Myocyte (in vitro differentiated cells): ENCODE results near the gene OR2M2. TPM values are rescaled to one million over a fixed set of nuclear protein-coding genes. Genes with fewer than 3 reads are reported as not detected.

Experiments used
- DNase-seq: peaks from one replicate; pipeline ENCODE4 v3.0.0-alpha.2; 2012; ENCODE audit warnings: low read depth
- polyA plus RNA-seq: library from polyadenylated mRNA; unstranded; fragments of >200 nt; gene quantifications from one replicate; pipeline ENCODE4 v1.2.1, GENCODE V29; 2012; ENCODE audit warnings: missing spikeins
- total RNA-seq: library from RNA; depleted of rRNA; stranded (reverse); fragments of >200 nt; gene quantifications from 2 replicates; pipeline ENCODE4 v1.2.3, GENCODE V29; 2014

The OR2M2 gene, protein sequence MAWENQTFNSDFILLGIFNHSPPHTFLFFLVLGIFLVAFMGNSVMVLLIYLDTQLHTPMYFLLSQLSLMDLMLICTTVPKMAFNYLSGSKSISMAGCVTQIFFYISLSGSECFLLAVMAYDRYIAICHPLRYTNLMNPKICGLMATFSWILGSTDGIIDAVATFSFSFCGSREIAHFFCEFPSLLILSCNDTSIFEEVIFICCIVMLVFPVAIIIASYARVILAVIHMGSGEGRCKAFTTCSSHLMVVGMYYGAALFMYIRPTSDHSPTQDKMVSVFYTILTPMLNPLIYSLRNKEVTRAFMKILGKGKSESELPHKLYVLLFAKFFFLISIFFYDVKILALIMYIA
- total RNA-seq, result not detected in 2 replicates
- not detected for polyA plus RNA-seq

DNA sequence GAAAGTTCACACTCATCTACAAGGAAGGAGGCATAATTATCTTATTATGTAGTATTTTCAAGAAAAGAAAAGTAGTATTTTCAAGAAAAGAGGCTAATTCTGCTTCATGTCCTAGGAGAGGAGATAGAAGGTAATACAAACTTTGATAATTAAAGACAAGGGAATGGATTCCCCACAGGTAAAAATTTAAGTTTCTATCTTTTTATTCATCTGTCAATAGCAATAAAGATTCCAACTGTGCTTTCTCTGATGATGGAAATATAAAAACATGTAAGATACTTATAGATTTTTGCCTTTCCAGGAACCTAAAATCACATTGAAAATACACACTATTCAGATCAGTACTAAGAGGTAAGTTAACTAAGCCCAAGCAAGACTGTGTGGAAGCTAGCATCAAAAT, at the start of gene OR2M2:
Gene OR2M2 (plus strand): TSS at position 301 of the 400 bp plus-strand sequence. CDS start 5,165 bp downstream, outside the sequence.
- DNase-seq, result no peak

DNA sequence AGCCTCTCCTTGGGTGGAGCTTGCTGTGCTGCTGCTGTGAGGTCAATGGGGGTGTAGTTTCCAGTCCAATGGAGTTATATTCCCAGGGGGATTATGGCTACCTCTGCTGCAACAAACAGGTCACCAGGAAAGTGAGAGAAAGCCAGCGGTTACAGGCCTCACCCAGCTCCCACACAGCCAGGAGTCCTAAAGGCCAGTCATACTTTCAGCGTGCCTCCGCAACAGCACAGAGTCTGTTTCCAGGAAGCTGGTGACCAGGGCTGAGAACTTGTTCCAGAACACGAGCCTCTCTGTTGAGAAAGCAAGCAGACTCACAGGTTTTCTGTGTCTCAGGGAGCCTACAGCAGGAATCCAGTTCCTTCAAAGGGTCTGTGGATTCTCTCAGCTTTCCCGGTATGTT, 47.0 kb upstream of the OR2M2 start:
- no peak for DNase-seq

DNA sequence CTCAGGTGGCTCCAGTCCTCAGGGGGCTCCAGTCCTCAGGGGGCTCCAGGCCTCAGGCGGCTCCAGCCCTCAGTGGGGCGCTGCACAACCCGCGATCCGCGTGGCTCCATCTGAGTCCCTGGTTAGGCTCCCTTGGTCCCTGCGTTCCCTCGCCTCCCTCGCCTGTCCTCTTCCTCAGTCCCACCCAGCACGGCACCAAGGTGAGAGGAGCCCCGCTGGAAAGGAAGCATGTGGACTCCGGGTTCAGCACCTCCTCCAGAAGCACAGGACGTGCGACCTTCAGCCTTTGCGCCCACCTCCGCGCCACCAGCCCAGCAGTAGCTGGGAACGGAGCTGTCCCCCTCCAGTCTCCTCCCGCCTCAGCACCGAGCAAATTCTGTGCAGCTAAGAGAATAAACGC, 37.8 kb upstream of the OR2M2 start:
- DNase-seq, result no peak

DNA sequence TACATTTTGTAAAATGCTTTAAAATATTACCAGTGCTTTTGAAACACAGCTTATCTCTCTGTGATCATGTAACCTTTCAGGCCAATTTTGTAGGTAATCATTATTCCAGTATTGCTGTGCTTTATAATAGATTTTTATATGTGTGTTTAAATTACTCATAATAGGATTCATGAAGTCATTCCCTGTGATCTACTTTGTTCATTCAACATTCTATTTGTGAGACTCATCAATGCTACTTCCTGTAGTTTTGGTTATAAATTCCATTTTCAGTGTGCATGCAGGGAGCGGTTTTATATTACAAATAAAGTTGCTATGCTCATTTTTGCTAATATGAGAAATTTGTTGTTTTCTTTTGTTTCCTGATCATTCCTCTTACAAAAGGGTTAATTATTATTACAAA, 33.8 kb upstream of the OR2M2 start:
- no peak for DNase-seq

DNA sequence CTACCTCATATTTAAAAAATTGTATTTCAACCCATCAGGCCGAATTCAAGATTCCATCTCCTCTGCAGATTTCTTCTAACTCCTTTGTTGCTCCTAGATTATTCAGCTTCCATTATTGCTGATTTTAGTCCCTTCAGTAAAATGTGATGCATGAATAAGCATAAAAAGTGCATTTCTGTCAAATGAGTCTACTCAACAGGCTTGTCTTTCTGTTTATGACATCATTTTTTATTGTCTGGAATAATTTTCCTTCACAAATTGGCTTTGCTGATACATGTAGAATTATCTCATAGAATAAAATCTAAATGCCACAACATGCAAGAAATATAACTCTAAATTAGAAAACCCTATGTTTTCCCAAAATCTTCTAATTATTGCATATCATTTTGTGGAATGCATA, 31.3 kb upstream of the OR2M2 start:
- DNase-seq, result no peak

DNA sequence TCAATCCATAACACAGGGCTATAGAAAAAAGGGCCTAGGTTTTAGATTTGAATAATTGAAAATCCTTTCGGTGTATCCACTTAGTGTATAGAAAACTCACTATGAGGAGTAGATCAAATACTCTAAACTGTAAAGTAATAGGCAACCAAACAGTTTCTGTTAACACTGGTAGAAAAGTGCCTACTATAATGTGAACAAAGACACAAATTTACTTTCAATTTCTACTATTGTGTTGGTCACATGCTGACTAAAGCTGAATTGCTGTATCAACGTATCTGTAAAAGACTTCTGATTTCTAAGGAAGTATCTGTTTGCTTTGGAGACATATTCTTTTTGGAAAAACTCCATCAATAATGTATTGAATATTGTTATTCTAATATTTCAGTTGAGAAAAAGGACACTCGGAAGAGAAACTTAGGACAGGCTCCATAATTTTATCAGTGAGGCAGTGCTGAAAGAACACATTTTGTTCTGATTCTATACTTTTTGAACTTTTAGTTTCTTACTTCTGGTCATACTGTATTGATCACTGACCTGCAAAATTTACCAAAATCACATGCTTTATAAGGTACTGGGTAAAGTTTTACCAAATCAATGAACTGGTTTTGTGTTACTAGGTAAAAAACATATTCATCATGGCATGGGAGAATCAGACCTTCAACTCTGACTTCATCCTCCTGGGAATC, 30.0 kb upstream of the OR2M2 start, which contains the start of gene OR2M5:
Gene OR2M5 (plus strand): TSS at position 636 of the 686 bp plus-strand sequence. CDS start 0 bp downstream, at position 636.
- DNase-seq, result no peak

DNA sequence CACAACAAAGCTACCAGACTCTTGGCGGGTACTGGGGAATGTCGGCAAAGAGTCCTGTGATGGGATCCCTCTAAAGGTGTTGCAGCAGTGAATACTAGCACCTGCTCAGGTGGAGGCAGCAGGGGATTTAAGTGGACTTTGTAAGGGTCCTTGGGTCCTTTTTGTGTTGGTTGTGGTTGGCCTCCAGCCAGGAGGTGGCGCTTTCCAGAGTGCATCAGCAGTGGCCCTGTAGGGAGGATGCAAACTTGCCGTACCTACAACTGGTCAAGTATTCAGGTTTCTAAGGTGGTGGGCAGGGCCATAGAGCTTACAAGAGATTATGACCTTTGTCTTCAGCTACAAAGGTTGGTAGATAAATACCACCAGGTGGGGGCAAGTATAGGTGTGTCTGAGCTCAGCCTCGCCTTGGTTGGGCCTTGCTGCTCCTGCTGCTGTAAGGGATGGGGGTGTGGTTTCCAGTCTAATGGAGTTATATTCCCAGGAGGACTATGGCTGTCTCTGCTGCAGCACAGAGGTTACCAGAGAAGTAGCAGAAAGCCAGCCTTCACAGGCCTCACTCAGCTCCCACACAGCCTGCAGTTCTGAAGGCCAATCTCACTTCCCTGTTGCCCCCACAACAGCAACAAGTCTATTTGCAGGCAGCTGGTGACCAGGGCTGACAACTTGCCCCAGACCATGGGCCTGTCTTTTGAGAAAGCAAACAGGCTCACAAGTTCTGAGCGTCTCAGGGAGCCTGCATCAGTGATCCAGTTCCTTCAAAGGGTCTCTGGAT, 22.4 kb upstream of the OR2M2 start:
- no peak for DNase-seq

DNA sequence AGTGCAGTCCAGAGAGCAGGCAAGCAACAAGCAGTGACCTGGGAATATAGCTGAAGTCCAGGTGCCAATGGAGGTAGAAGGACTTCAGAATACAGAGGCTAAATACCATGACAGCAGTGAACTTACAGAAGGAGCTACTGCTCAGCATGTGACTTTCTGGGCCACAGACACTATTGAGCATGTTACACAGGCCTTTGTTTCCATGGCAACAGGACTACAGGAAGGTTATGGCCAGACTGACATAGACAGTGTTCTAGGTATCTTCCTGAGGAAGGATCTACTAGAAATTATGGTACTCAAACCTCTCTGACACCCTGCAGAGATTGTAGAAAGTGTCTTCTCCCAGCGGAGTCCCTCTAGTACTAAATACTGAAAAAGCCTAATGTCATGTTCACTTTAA, 18.7 kb upstream of the OR2M2 start:
- DNase-seq, result no peak

DNA sequence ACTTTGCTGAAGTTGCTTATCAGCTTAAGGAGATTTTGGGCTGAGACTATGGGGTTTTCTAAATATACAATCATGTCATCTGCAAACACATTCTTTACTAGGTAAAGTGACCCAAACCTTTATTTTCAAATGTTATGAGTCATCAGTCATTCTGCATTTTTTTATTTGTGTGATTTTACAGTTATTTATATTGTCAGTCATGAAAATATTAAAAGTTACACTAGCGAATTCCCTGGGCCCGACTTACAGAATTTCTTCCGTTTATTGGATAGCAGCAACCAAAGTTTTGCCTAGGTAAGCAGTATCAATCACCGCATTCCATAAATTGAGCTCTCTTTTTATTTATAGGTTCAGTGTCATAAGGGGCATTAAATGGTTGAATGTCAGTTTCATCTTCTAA, 15.9 kb upstream of the OR2M2 start:
- no peak for DNase-seq

DNA sequence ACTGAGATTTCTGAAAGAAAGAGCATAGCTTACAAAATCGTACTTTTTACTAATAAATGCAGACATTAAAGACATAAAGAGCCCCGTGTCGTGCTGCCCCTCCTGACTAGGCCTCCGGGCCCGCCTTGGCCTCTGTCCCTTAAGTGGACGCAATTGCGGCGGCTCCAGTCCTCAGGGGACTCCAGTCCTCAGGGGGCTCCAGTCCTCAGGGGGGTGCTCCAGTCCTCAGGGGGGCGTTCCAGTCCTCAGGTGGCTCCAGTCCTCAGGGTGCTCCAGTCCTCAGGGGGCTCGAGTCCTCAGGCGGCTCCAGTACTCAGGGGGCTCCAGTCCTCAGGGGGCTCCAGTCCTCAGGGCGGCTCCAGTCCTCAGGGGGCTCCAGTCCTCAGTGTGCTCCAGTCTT, 10.6 kb upstream of the OR2M2 start:
- DNase-seq, result no peak

DNA sequence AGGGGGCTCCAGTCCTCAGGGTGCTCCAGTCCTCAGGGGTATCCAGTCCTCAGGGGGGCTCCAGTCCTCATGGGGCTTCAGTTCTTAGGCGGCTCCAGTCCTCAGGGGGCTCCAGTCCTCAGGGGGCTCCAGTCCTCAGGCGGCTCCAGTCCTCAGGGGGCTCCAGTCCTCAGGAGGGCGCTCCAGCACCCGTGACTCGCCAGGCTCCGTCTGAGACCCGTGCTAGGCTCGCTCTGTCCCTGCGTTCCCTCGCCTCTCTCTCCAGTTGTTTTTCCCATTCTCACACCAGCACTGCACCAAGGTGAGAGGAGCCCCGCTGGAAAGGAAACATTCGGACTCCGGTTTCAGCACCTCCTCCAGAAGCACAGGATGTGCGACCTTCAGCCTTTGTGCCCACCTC, 9.4 kb upstream of the OR2M2 start:
- DNase-seq, result no peak

DNA sequence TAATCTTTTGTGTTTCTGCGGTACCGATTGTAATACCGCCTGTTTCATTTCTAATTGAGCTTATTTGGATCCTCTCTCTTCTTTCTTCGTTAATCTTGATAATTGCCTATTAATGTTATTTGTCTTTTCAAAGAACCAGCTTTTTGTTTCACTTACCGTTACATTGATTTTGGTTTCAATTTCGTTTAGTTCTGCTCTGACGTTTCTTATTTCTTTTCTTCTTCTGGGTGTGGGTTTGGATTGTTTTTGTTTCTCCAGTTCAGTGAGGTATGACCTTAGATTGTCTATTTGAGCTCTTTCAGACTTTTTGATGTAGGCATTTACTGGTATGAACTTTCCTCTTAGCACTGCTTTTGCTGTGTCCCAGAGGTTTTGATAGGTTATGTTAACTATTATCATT, 9.4 kb downstream of the OR2M2 start:
- no peak for DNase-seq

DNA sequence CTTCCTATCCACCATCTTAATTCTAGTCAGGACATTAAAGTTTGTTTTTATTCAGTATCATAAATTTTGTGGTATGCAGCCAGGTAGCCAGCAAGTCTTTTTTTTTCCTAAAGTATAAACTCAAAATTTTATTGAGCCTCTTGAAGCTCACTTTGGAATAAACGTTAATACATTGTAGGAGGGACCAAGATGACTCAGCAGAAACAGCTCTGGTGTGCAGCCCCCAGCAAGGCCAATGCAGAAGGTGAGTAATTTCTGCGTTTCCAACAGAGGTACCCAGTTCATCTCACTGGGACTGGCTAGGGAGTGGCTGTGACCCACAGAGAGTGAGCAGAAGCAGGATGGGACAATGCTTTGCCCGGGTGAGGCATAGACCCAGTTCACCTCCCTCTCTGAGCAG, 12.7 kb downstream of the OR2M2 start:
- DNase-seq, result no peak

DNA sequence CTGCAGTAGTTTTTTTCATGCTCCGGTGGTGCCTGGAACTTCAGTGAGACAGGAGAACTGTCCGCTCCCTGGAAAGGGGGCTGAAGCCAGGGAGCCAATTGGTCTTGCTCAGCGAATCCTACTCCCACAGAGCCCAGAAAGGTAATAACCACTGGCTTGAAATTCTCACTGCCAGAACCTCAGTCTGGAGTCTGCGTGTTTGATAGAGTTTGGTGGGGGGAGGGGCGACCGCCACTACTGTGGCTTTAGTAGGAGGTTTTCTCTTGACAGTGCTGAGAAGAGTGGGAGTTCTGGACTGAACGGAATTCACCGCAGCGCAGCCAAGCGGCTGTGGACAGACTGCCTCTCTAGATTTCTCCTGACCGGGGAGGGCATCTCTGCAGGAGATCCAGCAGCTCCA, 14.4 kb downstream of the OR2M2 start:
- DNase-seq, result no peak

DNA sequence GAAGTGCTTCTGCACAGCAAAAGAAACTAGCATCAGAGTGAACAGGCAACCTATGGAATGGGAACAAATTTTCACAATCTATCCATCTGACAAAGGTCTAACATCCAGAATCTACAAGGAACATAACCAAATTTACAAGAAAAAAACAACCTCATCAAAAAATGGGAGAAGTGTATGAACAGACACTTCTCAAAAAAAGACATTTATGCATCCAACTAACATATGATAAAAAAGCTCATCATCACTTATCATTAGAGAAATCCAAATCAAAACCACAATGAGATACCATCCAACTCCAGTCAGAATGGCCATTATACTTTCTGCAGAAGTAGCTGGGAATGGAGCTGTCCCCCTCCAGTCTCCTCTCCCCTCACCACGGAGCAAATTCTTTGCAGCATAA, 19.5 kb downstream of the OR2M2 start:
- DNase-seq, result no peak

DNA sequence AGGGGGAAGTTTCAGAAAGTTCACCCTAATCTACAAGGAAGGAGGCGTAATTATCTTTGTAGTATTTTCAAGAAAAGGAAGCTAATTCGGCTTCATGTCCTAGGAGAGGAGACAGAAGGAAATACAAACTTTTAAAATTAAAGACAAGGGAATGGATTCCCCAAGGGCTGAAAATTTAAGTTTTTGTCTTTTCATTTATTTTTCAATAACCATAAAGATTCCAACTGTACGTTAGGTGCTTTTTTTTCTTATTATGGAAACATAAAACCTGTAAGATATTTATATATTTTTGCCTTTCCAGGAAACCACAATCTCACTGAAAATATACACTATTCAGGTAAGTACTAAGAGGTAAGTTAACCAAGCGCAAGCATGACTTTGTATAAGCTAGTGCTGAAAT, 22.3 kb downstream of the OR2M2 start, which contains the start of gene OR2M3:
Gene OR2M3 (plus strand): TSS at position 301 of the 400 bp plus-strand sequence. CDS start 5,803 bp downstream, outside the sequence.
- no peak for DNase-seq

DNA sequence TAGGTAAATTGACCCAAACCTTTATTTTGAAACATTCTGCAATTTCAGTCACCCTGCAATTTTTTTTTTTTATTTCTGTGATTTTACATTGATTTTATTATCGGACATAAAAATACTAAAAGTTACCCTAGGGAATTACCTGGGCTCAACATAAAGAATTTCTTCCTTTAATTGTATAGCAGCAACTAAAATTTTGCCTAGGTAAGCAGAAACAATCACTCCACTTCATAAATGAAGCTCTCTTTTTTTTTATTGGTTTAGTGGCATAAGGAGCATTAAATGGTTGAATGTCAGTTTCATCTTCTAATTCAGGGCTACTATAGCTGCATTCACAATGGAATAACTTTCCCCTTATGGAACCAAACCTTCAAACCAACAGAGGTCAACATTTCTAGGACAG, 41.3 kb downstream of the OR2M2 start:
- DNase-seq, result no peak

DNA sequence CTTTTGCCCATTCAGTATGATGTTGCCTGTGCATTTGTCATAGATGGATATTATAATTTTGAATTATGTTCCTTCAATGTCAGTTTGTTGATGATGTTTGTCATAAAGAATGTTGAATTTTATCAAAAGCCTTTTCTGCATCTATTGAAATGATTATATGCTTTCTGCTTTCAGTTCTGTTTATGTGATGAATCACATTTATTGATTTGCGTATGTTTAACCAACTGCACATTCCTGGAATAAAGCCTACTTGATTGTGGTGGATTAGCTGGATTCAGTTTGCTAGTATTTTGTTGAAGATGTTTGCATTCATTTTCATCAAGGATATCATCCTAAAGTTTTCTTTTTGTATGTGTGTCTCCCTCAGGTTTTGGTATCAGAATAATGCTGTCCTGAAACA, 50.9 kb downstream of the OR2M2 start:
- no peak for DNase-seq

DNA sequence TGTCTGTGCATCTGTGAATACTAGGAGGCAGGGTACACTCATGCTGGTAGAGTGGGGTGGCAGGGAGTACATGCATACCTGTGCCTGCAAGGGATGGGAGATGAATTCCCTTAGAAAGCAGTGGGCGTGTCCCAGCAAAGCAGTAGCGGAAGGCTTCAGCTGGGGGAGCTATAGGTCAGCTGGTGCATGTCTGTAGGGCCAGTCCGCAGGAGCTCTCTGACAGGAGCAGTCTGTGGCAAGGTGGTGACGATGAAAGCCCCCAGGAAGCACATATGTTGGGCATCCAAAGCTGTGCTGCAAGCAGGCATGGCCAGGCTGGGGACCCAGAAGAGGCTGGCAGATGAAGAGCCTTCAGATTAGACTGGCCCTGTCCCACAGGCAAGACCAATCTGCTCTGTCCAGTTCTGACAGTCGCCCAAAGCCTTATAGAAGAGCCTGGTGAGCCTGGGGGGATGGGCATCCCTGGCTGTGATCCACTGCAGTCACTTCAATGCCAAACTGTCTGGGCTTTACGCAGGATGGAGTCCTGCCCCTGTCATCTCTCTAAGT, 54.8 kb downstream of the OR2M2 start:
- no peak for DNase-seq
